ENCODE results near the gene NOTCH4.

NOTCH4 gene

GRCh38 chr6:32239462-32239861, 15.6 kb upstream of the NOTCH4 start:
- TF ChIP-seq ZFX (IDR thresholded peaks at IDR 0.05; ENCODE audit: borderline replicate concordance) (no peak), CTCF (IDR thresholded peaks at IDR 0.05) (no peak)
- H3K27ac ChIP-seq, result no peak overlapping the region

- H3K27ac ChIP-seq, result no peak overlapping the region
- TF ChIP-seq ZFX (IDR thresholded peaks at IDR 0.05; ENCODE audit: borderline replicate concordance) (no peak), CTCF (IDR thresholded peaks at IDR 0.05) (no peak)
Observed at GRCh38 chr6:32234934-32235333, 11.1 kb upstream of the NOTCH4 start.

- no peak overlapping the region for H3K27ac ChIP-seq
- TF ChIP-seq CTCF (IDR thresholded peaks at IDR 0.05), result no peak
Observed at GRCh38 chr6:32226434-32226833, 2.6 kb upstream of the NOTCH4 start.

- no peak overlapping the region for H3K27ac ChIP-seq
Observed at GRCh38 chr6:32224696-32225095, 829 bp upstream of the NOTCH4 start.

GRCh38 chr6:32222333-32223230, 1.3 kb downstream of the NOTCH4 start:
- H3K27ac ChIP-seq, result no peak overlapping the region
- TF ChIP-seq CTCF (IDR thresholded peaks at IDR 0.05), result no peak
- no peak for TF ChIP-seq ZFX (IDR thresholded peaks at IDR 0.05; ENCODE audit: borderline replicate concordance)

More at GRCh38 chr6:32224696-32225095, 829 bp upstream of the NOTCH4 start:
- TF ChIP-seq CTCF (IDR thresholded peaks at IDR 0.05), result no peak
- TF ChIP-seq ZFX (IDR thresholded peaks at IDR 0.05; ENCODE audit: borderline replicate concordance), result no peak

GRCh38 chr6:32220021-32220420, 3.8 kb downstream of the NOTCH4 start:
- TF ChIP-seq ZFX (IDR thresholded peaks at IDR 0.05; ENCODE audit: borderline replicate concordance) (no peak), CTCF (IDR thresholded peaks at IDR 0.05) (no peak)
- H3K27ac ChIP-seq, result no peak overlapping the region

- TF ChIP-seq CTCF (IDR thresholded peaks at IDR 0.05) (no peak), ZFX (IDR thresholded peaks at IDR 0.05; ENCODE audit: borderline replicate concordance) (no peak)
- H3K27ac ChIP-seq, result no peak overlapping the region
Observed at GRCh38 chr6:32218167-32218566, 5.7 kb downstream of the NOTCH4 start.

Data from 22Rv1 (cell line).